ENCODE measurements around the gene ZSCAN10.

The ZSCAN10 gene

DNA sequence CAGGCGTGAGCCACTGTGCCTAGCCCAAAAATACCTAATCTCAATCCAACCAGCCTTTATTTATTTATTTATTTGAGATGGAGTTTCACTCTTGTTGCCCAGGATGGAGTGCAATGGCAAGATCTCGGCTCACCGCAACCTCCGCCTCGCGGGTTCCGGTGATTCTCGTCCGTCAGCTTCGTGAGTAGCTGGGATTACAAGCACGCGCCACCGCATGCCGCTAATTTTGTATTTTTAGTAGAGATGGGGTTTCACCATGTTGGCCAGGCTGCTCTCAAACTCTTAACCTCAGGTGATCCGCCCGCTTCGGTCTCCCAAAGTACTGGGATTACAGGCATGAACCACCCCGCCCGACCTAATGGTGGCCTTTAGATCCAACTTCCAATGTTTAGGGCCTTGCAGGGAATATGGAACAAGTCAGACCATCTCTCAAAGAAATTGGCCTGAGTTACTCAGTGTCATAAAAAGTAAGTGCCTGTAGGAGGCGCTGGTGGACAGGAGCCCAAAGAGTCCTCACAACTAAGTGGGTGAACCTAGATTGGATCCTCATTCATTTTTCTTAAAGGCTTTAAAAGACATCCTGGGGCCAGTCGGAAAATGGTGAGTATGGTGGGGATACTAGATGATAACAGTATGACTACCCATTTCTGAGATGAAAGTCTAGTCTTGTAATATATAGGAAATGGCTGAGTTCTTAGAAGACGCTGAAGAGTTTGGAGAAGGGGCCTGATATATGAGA is 4.6 kb downstream of the ZSCAN10 start:
- H3K4me3 ChIP-seq (ENCODE audit: insufficient read depth, low read depth, low read length, poor library complexity, severe bottlenecking): no peak overlapping the region
- H3K36me3 ChIP-seq (ENCODE audit: control insufficient read depth, insufficient read depth, low read length): no peaks in the 10 kb centered on the region
- H3K27ac ChIP-seq (ENCODE audit: insufficient read depth, low read length, poor library complexity, severe bottlenecking): no peak overlapping the region
- H3K27me3 ChIP-seq (replicated peaks; ENCODE audit: control insufficient read depth, insufficient read depth, low read length, poor library complexity, severe bottlenecking): no peaks in the 10 kb centered on the region
- H3K4me1 ChIP-seq (ENCODE audit: control insufficient read depth, insufficient read depth, low read length, poor library complexity, severe bottlenecking): peaks cover 27% of the 10 kb centered on the region
- peak; percentile 22 to 45 (median 24) for DNase-seq
- no peaks in the 10 kb centered on the region for H3K9me3 ChIP-seq (ENCODE audit: control insufficient read depth, low read length)

DNA sequence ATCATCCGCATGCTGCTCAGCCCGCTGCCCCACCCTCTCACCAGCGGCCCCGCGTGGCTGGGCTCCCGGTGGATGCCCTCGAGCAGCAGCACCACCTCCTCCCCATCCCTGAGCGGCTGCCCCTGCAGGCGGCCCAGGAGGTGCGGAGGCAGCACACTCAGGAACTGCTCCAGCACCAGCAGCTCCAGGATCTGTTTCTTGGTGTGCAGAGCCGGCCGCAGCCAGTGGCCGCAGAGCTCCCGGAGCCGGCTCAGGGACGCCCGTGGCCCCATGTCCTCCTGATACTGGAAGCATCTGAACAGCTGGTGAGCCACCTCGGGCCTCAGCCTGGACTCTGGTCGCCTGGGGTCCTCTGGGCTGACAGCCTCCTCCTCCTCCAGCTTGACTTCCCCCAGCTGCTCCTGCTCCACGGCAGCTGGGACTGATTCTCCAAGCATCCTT is 6.6 kb downstream of the ZSCAN10 start:
- DNase-seq: no peak
- H3K36me3 ChIP-seq (ENCODE audit: control insufficient read depth, insufficient read depth, low read length): no peaks in the 10 kb centered on the region
- no peak overlapping the region for H3K4me3 ChIP-seq (ENCODE audit: insufficient read depth, low read depth, low read length, poor library complexity, severe bottlenecking)
- no peaks in the 10 kb centered on the region for H3K9me3 ChIP-seq (ENCODE audit: control insufficient read depth, low read length)
- no peak overlapping the region for H3K27ac ChIP-seq (ENCODE audit: insufficient read depth, low read length, poor library complexity, severe bottlenecking)
- peaks cover 33% of the 10 kb centered on the region for H3K4me1 ChIP-seq (ENCODE audit: control insufficient read depth, insufficient read depth, low read length, poor library complexity, severe bottlenecking)
- no peaks in the 10 kb centered on the region for H3K27me3 ChIP-seq (replicated peaks; ENCODE audit: control insufficient read depth, insufficient read depth, low read length, poor library complexity, severe bottlenecking)

DNA sequence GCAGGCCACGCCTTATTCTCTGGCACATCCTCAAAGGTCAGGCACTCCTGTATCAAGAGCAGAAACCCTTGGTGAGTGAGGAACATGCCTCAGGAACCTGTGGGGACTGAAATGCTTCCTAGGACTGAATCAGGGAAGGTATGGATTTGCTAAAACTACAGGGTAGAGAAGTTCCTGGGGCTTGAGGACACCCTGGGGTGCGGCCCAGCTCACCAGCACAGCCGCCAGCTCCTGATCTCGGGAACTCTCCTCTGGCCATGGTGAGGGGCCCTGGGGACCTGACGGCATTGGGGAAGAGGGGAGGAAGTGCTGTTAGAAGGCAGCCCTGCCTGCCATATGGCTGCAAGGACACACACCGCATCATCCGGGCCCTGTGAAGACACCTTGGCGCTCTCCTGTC is 7.5 kb downstream of the ZSCAN10 start:
- Histone ChIP-seq H3K36me3 (ENCODE audit: control insufficient read depth, insufficient read depth, low read length) (no peaks in the 10 kb centered on the region), H3K4me1 (ENCODE audit: control insufficient read depth, insufficient read depth, low read length, poor library complexity, severe bottlenecking) (peaks cover 41% of the 10 kb centered on the region), H3K9me3 (ENCODE audit: control insufficient read depth, low read length) (no peaks in the 10 kb centered on the region), H3K27ac (ENCODE audit: insufficient read depth, low read length, poor library complexity, severe bottlenecking) (no peak overlapping the region), H3K27me3 (replicated peaks; ENCODE audit: control insufficient read depth, insufficient read depth, low read length, poor library complexity, severe bottlenecking) (no peaks in the 10 kb centered on the region), H3K4me3 (ENCODE audit: insufficient read depth, low read depth, low read length, poor library complexity, severe bottlenecking) (no peak overlapping the region)
- DNase-seq: no peak

DNA sequence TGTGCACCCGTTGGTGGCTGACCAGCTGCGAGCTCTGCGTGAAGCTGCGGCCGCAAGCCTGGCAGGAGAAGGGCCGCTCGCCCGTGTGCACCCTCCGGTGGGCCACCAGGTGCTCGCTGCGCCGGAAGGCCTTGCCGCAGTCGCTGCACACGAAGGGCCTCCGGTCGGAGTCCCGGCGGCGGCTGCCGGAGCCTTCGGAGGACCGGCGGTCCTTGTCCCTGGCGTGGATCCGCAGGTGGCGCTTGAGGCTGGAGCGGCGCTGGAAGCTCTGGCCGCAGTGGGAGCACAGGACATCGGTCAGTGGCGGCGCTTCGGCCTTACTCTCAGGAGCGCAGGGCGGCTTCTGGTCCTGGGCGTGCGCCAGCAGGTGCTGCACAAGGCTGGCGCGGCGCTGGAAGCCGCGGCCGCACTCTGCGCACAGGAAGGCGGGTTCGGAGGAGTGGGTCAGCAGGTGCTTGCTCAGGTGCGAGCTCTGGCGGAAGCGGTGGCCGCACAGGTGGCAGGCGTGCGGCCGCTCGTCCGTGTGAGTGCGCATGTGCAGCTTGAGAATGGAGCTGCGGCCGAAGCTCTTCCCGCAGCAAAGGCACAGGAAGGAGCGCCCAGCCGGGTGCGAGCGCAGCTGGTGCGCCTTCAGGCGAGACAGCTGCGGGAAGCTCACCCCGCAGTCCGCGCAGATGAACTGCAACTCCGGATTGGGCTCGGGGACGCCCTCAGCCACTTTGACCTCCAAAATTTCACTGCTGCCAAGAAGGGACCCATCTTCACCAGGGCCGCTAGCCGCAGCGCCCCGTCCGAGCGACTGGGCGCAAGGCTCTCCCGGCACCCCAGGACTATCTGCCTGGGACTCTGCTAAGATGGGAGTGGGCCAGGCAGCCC is 9.1 kb downstream of the ZSCAN10 start:
- Histone ChIP-seq H3K27ac (ENCODE audit: insufficient read depth, low read length, poor library complexity, severe bottlenecking) (no peak overlapping the region), H3K27me3 (replicated peaks; ENCODE audit: control insufficient read depth, insufficient read depth, low read length, poor library complexity, severe bottlenecking) (no peaks in the 10 kb centered on the region)

DNA sequence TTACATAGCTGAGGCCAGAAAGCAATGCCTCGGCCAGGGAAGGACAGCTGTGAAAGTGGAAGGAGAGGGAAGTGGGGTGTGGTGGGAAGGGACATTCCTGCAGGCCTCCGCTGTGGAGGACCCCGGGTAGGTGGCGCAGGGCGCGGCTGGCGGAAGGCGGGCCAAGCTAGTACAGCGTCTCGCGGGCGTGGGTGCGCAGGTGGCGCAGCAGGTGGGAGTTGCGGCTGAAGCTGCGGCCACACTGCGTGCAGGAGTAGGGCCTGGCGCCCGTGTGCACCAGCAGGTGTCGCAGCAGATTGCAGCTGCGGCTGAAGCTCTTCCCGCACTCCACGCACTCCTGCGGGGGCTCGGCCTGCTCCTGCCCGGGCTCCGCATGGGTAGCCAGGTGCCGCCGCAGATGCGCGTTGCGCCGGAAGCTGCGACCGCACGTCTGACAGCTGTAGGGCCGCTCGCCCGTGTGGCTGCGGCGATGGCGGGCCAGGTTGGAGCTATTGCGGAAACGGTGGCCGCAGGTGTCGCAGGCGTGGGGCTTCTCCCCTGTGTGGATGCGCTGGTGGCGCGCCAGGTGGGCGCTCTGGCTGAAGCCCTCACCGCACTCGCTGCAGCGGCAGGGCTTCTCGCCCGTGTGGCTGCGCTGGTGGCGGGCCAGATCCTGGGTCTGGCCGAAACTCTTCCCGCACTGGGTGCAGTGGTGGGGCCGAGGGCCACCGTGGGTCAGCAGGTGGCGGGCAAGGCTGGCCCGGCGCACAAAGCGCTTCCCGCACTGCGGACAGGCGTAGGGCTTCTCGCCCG is 10.0 kb downstream of the ZSCAN10 start:
- Histone ChIP-seq H3K4me1 (ENCODE audit: control insufficient read depth, insufficient read depth, low read length, poor library complexity, severe bottlenecking) (peaks cover 27% of the 10 kb centered on the region), H3K27ac (ENCODE audit: insufficient read depth, low read length, poor library complexity, severe bottlenecking) (no peak overlapping the region), H3K4me3 (ENCODE audit: insufficient read depth, low read depth, low read length, poor library complexity, severe bottlenecking) (no peak overlapping the region)

More for the DNA sequence above, 9.1 kb downstream of the ZSCAN10 start:
- no peak overlapping the region for H3K4me3 ChIP-seq (ENCODE audit: insufficient read depth, low read depth, low read length, poor library complexity, severe bottlenecking)
- no peak for DNase-seq
- H3K9me3 ChIP-seq (ENCODE audit: control insufficient read depth, low read length): no peaks in the 10 kb centered on the region
- H3K4me1 ChIP-seq (ENCODE audit: control insufficient read depth, insufficient read depth, low read length, poor library complexity, severe bottlenecking): peaks cover 32% of the 10 kb centered on the region
- H3K36me3 ChIP-seq (ENCODE audit: control insufficient read depth, insufficient read depth, low read length): no peaks in the 10 kb centered on the region

DNA sequence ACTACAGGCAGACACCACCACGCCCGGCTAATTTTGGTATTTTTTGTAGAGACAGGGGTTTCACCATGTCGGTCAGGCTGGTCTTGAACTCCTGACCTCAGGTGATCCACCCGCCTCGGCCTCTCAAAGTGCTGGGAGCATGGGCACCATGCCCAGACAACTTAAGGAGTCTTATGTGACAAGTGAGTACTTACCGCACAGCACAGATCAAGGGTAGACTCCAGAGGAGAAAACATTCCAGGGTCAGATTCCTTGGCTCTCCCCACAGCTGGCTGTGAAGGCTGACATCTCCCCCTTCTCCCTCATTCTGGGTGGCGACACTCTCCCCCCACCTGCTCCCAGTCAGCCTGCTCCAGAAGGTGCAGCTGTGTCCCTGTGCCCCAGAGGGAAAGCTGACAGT is 10.6 kb downstream of the ZSCAN10 start:
- no peaks in the 10 kb centered on the region for H3K27me3 ChIP-seq (replicated peaks; ENCODE audit: control insufficient read depth, insufficient read depth, low read length, poor library complexity, severe bottlenecking)
- H3K36me3 ChIP-seq (ENCODE audit: control insufficient read depth, insufficient read depth, low read length): no peaks in the 10 kb centered on the region
- H3K4me1 ChIP-seq (ENCODE audit: control insufficient read depth, insufficient read depth, low read length, poor library complexity, severe bottlenecking): peaks cover 27% of the 10 kb centered on the region

More for the DNA sequence above, 10.0 kb downstream of the ZSCAN10 start:
- H3K9me3 ChIP-seq (ENCODE audit: control insufficient read depth, low read length): no peaks in the 10 kb centered on the region
- no peak for DNase-seq
- H3K36me3 ChIP-seq (ENCODE audit: control insufficient read depth, insufficient read depth, low read length): no peaks in the 10 kb centered on the region
- H3K27me3 ChIP-seq (replicated peaks; ENCODE audit: control insufficient read depth, insufficient read depth, low read length, poor library complexity, severe bottlenecking): no peaks in the 10 kb centered on the region

DNA sequence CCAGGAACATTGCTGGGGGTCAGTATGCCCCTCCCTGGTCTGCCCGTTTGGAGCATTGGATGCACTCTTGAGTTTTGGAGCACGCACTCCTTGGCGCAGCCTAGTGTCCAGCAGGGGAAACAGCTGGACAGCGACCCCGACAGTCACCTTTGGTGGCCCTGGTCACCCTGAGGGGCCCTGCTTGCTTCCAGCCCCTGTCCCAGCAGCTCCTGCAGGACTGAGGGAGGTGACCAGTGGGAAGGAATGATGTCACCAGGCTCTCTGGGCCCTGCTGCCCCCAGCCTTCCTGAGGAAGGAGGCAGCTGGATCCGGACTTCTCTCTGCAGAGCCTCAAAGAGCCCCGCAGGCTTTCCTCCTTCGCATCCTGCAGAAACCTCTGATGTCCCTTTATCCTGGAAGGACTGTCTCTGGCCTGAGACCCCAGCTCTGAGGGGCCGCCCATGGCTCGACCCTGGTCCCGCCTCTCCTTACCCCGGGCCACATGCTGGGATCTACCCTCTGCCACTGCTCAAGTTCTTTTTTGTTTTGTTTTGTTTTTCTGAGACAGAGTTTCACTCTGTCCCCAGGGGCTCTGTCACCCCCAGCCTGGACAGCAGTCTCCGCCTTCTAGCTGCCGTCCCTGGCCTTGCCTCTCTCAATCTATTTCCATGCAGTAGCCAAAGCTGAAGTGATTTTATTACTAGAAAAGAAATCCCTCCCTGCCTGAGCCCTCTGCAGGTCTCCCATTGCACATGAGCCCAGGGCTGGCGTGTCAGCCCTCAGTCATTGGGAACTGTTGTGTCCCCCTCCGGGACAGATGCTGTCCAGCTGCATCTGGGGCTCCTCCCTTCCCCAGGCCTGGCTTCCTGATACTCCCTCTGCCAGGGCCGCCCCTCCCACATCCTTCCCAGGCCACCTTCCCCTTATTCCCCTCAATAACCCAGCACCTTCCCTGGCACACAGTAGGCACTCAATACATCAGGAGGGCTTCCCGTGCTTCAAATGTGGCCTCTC is 11.6 kb downstream of the ZSCAN10 start:
- Histone ChIP-seq H3K27ac (ENCODE audit: insufficient read depth, low read length, poor library complexity, severe bottlenecking) (peak overlapping the region; percentile 0), H3K4me3 (ENCODE audit: insufficient read depth, low read depth, low read length, poor library complexity, severe bottlenecking) (peak overlapping the region; percentile 7), H3K4me1 (ENCODE audit: control insufficient read depth, insufficient read depth, low read length, poor library complexity, severe bottlenecking) (peaks cover 30% of the 10 kb centered on the region), H3K9me3 (ENCODE audit: control insufficient read depth, low read length) (no peaks in the 10 kb centered on the region), H3K27me3 (replicated peaks; ENCODE audit: control insufficient read depth, insufficient read depth, low read length, poor library complexity, severe bottlenecking) (no peaks in the 10 kb centered on the region), H3K36me3 (ENCODE audit: control insufficient read depth, insufficient read depth, low read length) (no peaks in the 10 kb centered on the region)
- DNase-seq: no peak

More for the DNA sequence above, 10.6 kb downstream of the ZSCAN10 start:
- H3K27ac ChIP-seq (ENCODE audit: insufficient read depth, low read length, poor library complexity, severe bottlenecking): no peak overlapping the region
- DNase-seq: no peak
- no peaks in the 10 kb centered on the region for H3K9me3 ChIP-seq (ENCODE audit: control insufficient read depth, low read length)
- no peak overlapping the region for H3K4me3 ChIP-seq (ENCODE audit: insufficient read depth, low read depth, low read length, poor library complexity, severe bottlenecking)

DNA sequence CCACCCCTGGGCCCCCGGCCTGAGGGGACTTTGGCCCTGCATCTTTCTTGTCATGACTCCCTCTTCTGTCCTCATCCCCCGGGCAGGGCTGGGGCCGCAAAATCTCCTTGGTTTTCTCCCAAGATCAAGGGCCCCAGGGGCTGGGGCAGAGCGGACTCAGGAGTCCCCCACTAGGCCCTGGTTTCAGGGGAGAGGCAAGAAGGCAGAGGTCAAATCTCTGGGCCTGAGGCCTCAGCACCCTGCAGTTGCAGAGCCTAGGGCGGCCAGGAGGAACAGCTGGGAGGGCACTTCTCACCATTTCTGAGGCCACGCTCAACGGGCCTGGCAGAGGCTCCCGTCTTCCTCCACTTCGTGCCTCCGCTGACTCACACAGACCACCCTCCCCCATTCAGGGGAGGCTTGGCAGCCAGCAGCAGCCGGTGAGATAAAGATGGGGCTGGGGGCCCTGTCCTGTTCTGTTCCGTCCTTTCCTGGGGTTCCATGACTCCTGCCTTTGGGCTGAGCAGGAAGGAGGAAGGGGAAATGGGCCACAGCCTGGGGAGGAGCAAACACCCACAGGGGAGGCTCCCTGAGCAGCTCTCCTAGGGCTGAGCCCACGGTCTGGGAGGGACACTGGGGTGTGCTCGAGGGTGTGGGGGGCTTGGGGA is 12.4 kb downstream of the ZSCAN10 start:
- H3K27ac ChIP-seq (ENCODE audit: insufficient read depth, low read length, poor library complexity, severe bottlenecking): peak overlapping the region; percentile 0
- H3K9me3 ChIP-seq (ENCODE audit: control insufficient read depth, low read length): no peaks in the 10 kb centered on the region
- peaks cover 30% of the 10 kb centered on the region for H3K4me1 ChIP-seq (ENCODE audit: control insufficient read depth, insufficient read depth, low read length, poor library complexity, severe bottlenecking)
- no peaks in the 10 kb centered on the region for H3K27me3 ChIP-seq (replicated peaks; ENCODE audit: control insufficient read depth, insufficient read depth, low read length, poor library complexity, severe bottlenecking)
- H3K4me3 ChIP-seq (ENCODE audit: insufficient read depth, low read depth, low read length, poor library complexity, severe bottlenecking): peak overlapping the region; percentile 7
- H3K36me3 ChIP-seq (ENCODE audit: control insufficient read depth, insufficient read depth, low read length): no peaks in the 10 kb centered on the region
- DNase-seq: no peak
